HG03066 (cell line): ENCODE data around the gene ACTC1.
"Not testable (repeated sequence)": the region's sequence is repeated elsewhere in the genome, so short reads cannot be mapped to it uniquely, and the experiment has no call there.

Experiments
- ATAC-seq: cut with Tn5 transposase; IDR thresholded peaks from one replicate; pipeline ENCODE4 v1.9.1; 2021; ENCODE audit warnings: low read depth; ENCODE audit not compliant: unreplicated experiment

Gene ACTC1

GRCh38 chr15:34795267-34796081 is at the start of gene ACTC1:
ACTC1 (minus strand) TSS chr15:34795549; CDS start chr15:34794808, 741 bp downstream.
- ATAC-seq: no peak

GRCh38 chr15:34841262-34841725 is 45.9 kb upstream of the ACTC1 start:
- no peak for ATAC-seq

- no peak for ATAC-seq
Observed at GRCh38 chr15:34838282-34838681, 42.9 kb upstream of the ACTC1 start.

- no peak for ATAC-seq
Observed at GRCh38 chr15:34837246-34838016, 42.1 kb upstream of the ACTC1 start.

- no peak for ATAC-seq
Observed at GRCh38 chr15:34828145-34828911, 33.0 kb upstream of the ACTC1 start.

- ATAC-seq: no peak
Observed at GRCh38 chr15:34821831-34822230, 26.5 kb upstream of the ACTC1 start.

GRCh38 chr15:34820110-34820509 is 24.8 kb upstream of the ACTC1 start:
- no peak for ATAC-seq

GRCh38 chr15:34818526-34818925 is 23.2 kb upstream of the ACTC1 start:
- ATAC-seq: no peak

GRCh38 chr15:34815836-34816235 is 20.5 kb upstream of the ACTC1 start:
- no peak for ATAC-seq

- no peak for ATAC-seq
Observed at GRCh38 chr15:34813446-34814190, 18.3 kb upstream of the ACTC1 start.

- not testable (repeated sequence) for ATAC-seq
Observed at GRCh38 chr15:34812868-34813365, 17.6 kb upstream of the ACTC1 start.

- ATAC-seq: no peak
Observed at GRCh38 chr15:34812369-34812768, 17.0 kb upstream of the ACTC1 start.

- ATAC-seq: no peak
Observed at GRCh38 chr15:34810443-34811129, 15.2 kb upstream of the ACTC1 start.

- no peak for ATAC-seq
Observed at GRCh38 chr15:34809186-34809585, 13.8 kb upstream of the ACTC1 start.

GRCh38 chr15:34808016-34808415 is 12.7 kb upstream of the ACTC1 start:
- ATAC-seq: no peak

- not testable (repeated sequence) for ATAC-seq
Observed at GRCh38 chr15:34807241-34807640, 11.9 kb upstream of the ACTC1 start.

GRCh38 chr15:34804776-34805175 is 9.4 kb upstream of the ACTC1 start:
- no peak for ATAC-seq

GRCh38 chr15:34804113-34804512 is 8.8 kb upstream of the ACTC1 start:
- ATAC-seq: no peak
